Left ventricle myocardium inferior (tissue), 1 donor: Measurements from ENCODE around the gene PLA2G12B. TPM values are rescaled to one million over a fixed set of nuclear protein-coding genes. Genes with fewer than 3 reads are reported as not detected.
"Not testable (repeated sequence)": the region's sequence is repeated elsewhere in the genome, so short reads cannot be mapped to it uniquely, and the experiment has no call there.

ENCODE experiments used
- DNase-seq: peaks from one replicate; pipeline ENCODE4 v3.0.0-alpha.2; 2020
- H3K27ac ChIP-seq: fragments of 200-600 bp; replicated peaks from 2 replicates; pipeline ENCODE4 v1.8.0; 2021
- H3K27me3 ChIP-seq: fragments of 200-600 bp; 2 replicates; pipeline ENCODE4 v1.8.0; 2021; ENCODE audit warnings: low read depth
- H3K36me3 ChIP-seq: fragments of 200-600 bp; 2 replicates; pipeline ENCODE4 v1.8.0; 2021
- H3K4me1 ChIP-seq: fragments of 200-600 bp; 2 replicates; pipeline ENCODE4 v1.8.0; 2021
- H3K4me3 ChIP-seq: fragments of 200-600 bp; 2 replicates; pipeline ENCODE4 v1.8.0; 2021; ENCODE audit warnings: mild to moderate bottlenecking, moderate library complexity
- H3K9me3 ChIP-seq: fragments of 200-600 bp; replicated peaks from 2 replicates; pipeline ENCODE4 v1.8.0; 2021
- CTCF ChIP-seq: fragments of 200-600 bp; IDR thresholded peaks from 2 replicates; pipeline ENCODE4 v1.8.0; 2021; ENCODE audit warnings: antibody characterized with exemption, mild to moderate bottlenecking, borderline replicate concordance
- intact Hi-C: fragments of 100-400 bp; cut with micrococcal nuclease; formaldehyde crosslinking; loops from one replicate; pipeline ENCODE4 v1.11.0; 2022
- total RNA-seq: library from RNA; stranded (reverse); fragmentation: NEBNext Ultra II Directional; extraction: Animal tissue kit (Norgen Biotek cat#: 25700); gene quantifications from one replicate; pipeline ENCODE4 v1.2.1, GENCODE V29; 2021
- donor health status: DM: no; HTN: yes; CAD: no; lungs with severe emphysema.

Gene PLA2G12B
- total RNA-seq, 1 donor from 2014 or later, result 0.33 TPM

- intact Hi-C loops, result no loop called here
- Histone ChIP-seq H3K9me3 (no peaks in the 10 kb centered on the region), H3K4me1 (no peaks in the 10 kb centered on the region), H3K36me3 (no peaks in the 10 kb centered on the region), H3K27ac (no peak overlapping the region), H3K4me3 (no peak overlapping the region), H3K27me3 (no peaks in the 10 kb centered on the region)
- no peak for DNase-seq
- TF ChIP-seq CTCF, result no peak
These were observed 48.2 kb downstream of the PLA2G12B start for GRCh38 chr10:72906446-72906845.

GRCh38 chr10:72904806-72905205, 49.8 kb downstream of the PLA2G12B start:
- no peaks in the 10 kb centered on the region for H3K4me1 ChIP-seq
- no peaks in the 10 kb centered on the region for H3K27me3 ChIP-seq
- no peak for DNase-seq
- H3K36me3 ChIP-seq, result no peaks in the 10 kb centered on the region
- no peak for TF ChIP-seq CTCF
- no peak overlapping the region for H3K4me3 ChIP-seq
- H3K9me3 ChIP-seq, result no peaks in the 10 kb centered on the region
- H3K27ac ChIP-seq, result no peak overlapping the region
- intact Hi-C loops, result no loop called here

GRCh38 chr10:72903941-72904446, 50.6 kb downstream of the PLA2G12B start:
- H3K27me3 ChIP-seq, intact Hi-C loops, H3K4me3 ChIP-seq, H3K4me1 ChIP-seq, H3K36me3 ChIP-seq, H3K9me3 ChIP-seq, H3K27ac ChIP-seq, DNase-seq: not testable (repeated sequence)

GRCh38 chr10:72899545-72899944, 55.1 kb downstream of the PLA2G12B start:
- no peak for DNase-seq
- no peak for TF ChIP-seq CTCF

GRCh38 chr10:72898616-72899015, 56.0 kb downstream of the PLA2G12B start:
- H3K4me1 ChIP-seq, result no peaks in the 10 kb centered on the region
- intact Hi-C loops, result no loop called here
- no peaks in the 10 kb centered on the region for H3K27me3 ChIP-seq
- H3K4me3 ChIP-seq, result no peak overlapping the region
- H3K27ac ChIP-seq, result no peak overlapping the region
- no peak for TF ChIP-seq CTCF
- no peaks in the 10 kb centered on the region for H3K36me3 ChIP-seq
- no peak for DNase-seq
- no peaks in the 10 kb centered on the region for H3K9me3 ChIP-seq

More at GRCh38 chr10:72899545-72899944, 55.1 kb downstream of the PLA2G12B start:
- H3K4me1 ChIP-seq, result no peaks in the 10 kb centered on the region
- H3K4me3 ChIP-seq, result no peak overlapping the region
- H3K27ac ChIP-seq, result no peak overlapping the region
- no peaks in the 10 kb centered on the region for H3K36me3 ChIP-seq
- intact Hi-C loops, result no loop called here
- no peaks in the 10 kb centered on the region for H3K27me3 ChIP-seq
- no peaks in the 10 kb centered on the region for H3K9me3 ChIP-seq

- intact Hi-C loops, result no loop called here
- Histone ChIP-seq H3K4me1 (peaks cover 11% of the 10 kb centered on the region), H3K9me3 (no peaks in the 10 kb centered on the region), H3K4me3 (no peak overlapping the region), H3K27ac (no peak overlapping the region), H3K27me3 (no peaks in the 10 kb centered on the region), H3K36me3 (no peaks in the 10 kb centered on the region)
- no peak for TF ChIP-seq CTCF
- DNase-seq, result no peak
These were observed 59.3 kb downstream of the PLA2G12B start for GRCh38 chr10:72895236-72895850.
